ENCODE results near the gene C1QTNF6. TPM values are rescaled to one million over a fixed set of nuclear protein-coding genes. Genes with fewer than 3 reads are reported as not detected.

Gene C1QTNF6
- total and polyA plus RNA-seq, 3 donors from 2014 or later = 12.6 to 15.0 (median 14.8) TPM

DNA sequence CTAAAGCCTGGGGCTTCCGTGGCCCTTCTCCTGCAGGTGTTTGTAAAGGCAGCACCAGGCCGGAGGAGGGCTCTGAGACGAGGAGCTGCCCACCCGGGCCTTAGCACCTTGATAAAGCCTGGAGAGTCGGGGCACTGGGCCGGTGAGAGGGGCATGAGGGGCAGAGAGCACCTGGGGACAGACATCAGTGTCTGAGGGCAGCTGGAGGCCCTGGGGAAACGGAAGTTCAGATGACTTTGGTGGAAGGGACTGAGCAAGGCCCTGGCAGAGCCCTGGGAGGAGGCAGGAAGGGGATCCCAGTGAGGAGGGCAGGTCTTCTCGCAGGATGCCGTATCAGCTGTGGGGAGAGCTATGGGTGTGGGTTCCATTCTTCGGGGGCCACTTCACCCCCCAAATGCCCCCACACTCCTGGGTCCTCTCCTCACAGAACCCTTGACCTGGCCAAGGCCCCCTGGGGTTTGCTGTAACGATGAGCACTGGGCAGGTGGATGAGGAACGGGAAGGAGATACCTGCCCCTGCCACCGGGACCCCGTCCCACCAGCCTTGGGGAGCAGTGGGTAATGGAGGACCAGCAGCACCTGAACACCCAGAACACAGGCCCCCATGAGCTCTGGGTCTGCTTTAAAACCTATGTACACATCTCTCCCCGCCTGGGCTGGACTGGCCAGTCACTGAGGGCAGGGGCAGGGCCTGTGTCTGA lies 7.4 kb downstream of the C1QTNF6 start:
- H3K4me3 ChIP-seq = no peak overlapping the region
- TF ChIP-seq, protein P1, sequence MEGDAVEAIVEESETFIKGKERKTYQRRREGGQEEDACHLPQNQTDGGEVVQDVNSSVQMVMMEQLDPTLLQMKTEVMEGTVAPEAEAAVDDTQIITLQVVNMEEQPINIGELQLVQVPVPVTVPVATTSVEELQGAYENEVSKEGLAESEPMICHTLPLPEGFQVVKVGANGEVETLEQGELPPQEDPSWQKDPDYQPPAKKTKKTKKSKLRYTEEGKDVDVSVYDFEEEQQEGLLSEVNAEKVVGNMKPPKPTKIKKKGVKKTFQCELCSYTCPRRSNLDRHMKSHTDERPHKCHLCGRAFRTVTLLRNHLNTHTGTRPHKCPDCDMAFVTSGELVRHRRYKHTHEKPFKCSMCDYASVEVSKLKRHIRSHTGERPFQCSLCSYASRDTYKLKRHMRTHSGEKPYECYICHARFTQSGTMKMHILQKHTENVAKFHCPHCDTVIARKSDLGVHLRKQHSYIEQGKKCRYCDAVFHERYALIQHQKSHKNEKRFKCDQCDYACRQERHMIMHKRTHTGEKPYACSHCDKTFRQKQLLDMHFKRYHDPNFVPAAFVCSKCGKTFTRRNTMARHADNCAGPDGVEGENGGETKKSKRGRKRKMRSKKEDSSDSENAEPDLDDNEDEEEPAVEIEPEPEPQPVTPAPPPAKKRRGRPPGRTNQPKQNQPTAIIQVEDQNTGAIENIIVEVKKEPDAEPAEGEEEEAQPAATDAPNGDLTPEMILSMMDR (IDR thresholded peaks at IDR 0.05) = no peak
- no peak for TF ChIP-seq POLR2A (IDR thresholded peaks at IDR 0.05)
- no peaks in the 10 kb centered on the region for H3K9me3 ChIP-seq
- H3K36me3 ChIP-seq (ENCODE audit: low read depth, missing control alignments) = no peaks in the 10 kb centered on the region
- intact Hi-C loops (cut with DNase I; ENCODE audit: low total_unique reads) = no loop called here
- 82 to 93% methylated on average over 6 to 15 of the region's 15 CpGs for WGBS, 2 donors
- H3K27ac ChIP-seq = no peak overlapping the region
- H3K4me1 ChIP-seq = peaks cover 30% of the 10 kb centered on the region
- DNase-seq = no peak
- no peaks in the 10 kb centered on the region for H3K27me3 ChIP-seq

DNA sequence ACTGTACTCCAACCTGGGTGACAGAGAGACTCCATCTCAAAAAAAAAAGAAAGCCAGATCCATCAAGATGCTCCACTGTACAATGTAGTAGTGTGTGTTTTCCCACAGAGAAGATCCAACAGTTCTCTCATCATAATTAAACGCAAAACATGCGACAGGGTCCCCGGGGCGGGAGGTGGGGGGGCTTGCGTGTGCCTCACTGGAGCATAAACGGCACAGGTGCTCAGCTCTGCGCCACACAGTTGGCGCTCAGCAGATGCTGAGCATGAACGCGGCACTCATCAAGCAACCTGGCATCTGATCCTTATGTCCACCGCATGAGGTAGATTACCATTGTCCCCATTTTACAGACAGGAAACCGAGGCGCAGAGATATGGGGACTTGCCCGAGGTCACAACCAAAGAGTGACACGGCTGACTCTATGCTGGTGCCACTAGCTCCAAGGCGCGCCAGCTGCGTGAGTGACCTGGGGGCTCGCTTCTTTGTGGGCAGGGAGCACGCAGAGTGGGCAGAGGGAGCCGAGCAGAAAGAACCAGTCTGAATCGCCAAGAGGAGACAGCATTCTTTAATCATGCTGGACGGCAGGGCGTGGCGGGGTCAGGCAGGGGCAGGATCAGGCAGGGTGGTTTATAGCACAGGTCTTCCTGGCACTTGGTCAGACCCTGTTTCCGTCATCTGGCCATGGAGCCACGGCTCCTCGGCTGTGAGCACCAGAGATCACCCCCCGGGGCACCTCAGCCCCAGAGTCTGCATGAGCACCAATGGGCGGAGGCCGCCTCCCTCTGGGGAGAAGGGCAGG lies 8.2 kb downstream of the C1QTNF6 start:
- Histone ChIP-seq H3K4me1 (peaks cover 30% of the 10 kb centered on the region), H3K4me3 (no peak overlapping the region), H3K36me3 (ENCODE audit: low read depth, missing control alignments) (no peaks in the 10 kb centered on the region), H3K9me3 (no peaks in the 10 kb centered on the region), H3K27me3 (no peaks in the 10 kb centered on the region), H3K27ac (no peak overlapping the region)
- TF ChIP-seq, protein P1 (IDR thresholded peaks at IDR 0.05) = no peak
- TF ChIP-seq POLR2A (IDR thresholded peaks at IDR 0.05) = no peak
- intact Hi-C loops (cut with DNase I; ENCODE audit: low total_unique reads) = no loop called here
- no peak for DNase-seq
- WGBS, 2 donors = 93 to 94% methylated on average over 25 to 31 of the region's 31 CpGs

DNA sequence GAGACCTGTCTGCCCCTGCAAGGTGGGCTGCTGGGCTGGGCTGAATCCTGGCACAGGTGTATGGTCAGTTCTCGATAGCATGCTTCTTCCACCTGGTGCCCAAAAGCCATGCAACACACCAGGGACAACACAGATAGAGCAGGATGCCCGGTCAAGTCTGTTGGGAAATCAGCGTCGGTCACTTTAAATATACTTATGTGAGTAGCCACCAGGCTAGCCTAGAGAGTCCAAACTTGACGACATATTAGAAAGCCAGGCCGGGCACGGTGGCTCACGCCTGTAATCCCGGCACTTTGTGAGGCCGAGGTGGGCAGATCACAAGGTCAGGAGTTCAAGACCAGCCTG lies 8.9 kb downstream of the C1QTNF6 start:
- no peak for DNase-seq
- no peaks in the 10 kb centered on the region for H3K27me3 ChIP-seq
- H3K4me1 ChIP-seq = peaks cover 30% of the 10 kb centered on the region
- no peaks in the 10 kb centered on the region for H3K9me3 ChIP-seq
- TF ChIP-seq POLR2A (IDR thresholded peaks at IDR 0.05) = no peak
- TF ChIP-seq, protein P1 (IDR thresholded peaks at IDR 0.05) = no peak
- H3K4me3 ChIP-seq = no peak overlapping the region
- WGBS, 2 donors = 83 to 89% methylated on average over 9 to 10 of the region's 10 CpGs
- peak overlapping the region in 1 of 2 donors; percentile 64 for H3K27ac ChIP-seq
- intact Hi-C loops (cut with DNase I; ENCODE audit: low total_unique reads) = no loop called here
- no peaks in the 10 kb centered on the region for H3K36me3 ChIP-seq (ENCODE audit: low read depth, missing control alignments)

DNA sequence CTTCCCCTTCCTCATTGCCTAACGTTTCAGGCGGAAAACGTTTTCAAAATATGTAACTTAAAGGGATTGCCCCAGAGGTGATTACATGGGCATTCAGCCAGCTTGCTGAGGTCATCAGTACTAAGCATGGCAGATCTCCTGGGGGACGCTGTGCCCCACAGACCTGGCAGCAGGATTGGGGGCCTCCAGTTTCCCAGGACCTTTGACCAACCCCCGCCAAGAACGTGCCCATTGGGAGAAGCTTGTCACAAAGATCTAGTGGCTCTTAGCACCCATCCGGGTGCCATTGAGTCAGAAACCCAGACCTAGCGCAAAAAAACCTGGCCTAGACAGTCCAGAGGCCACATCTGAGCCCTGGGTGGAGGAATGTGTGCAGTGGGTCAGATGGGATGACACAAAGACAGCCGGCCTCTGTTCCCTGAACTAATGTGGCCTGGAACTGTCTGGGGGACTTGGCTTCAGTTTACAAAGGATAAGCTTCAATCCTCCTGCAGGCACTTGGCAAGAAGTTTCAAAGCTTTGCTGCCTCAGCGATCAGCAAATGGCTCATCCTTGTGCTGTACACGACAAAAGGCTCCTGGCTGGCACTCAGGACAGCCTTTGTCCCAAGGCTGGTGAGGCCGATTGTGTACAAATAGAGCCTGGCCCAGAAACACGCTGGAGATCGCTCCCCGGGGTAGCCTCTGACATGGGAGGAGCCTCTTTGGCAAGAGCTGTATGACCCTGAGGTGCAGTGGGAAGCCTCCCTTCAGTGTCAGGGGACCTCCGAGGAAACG lies 9.5 kb downstream of the C1QTNF6 start:
- no peaks in the 10 kb centered on the region for H3K27me3 ChIP-seq
- H3K36me3 ChIP-seq (ENCODE audit: low read depth, missing control alignments) = no peaks in the 10 kb centered on the region
- TF ChIP-seq, protein P1 (IDR thresholded peaks at IDR 0.05) = no peak
- TF ChIP-seq POLR2A (IDR thresholded peaks at IDR 0.05) = no peak

More for the DNA sequence above, 9.5 kb downstream of the C1QTNF6 start:
- Histone ChIP-seq H3K27ac (peak overlapping the region in 1 of 2 donors; percentile 64), H3K4me1 (peaks cover 30% of the 10 kb centered on the region), H3K4me3 (no peak overlapping the region), H3K9me3 (no peaks in the 10 kb centered on the region)
- intact Hi-C loops (cut with DNase I; ENCODE audit: low total_unique reads) = no loop called here
- peak; percentile 64 for DNase-seq
- 44 to 46% methylated on average over 3 to 17 of the region's 17 CpGs for WGBS, 2 donors

Measured in testis (tissue), 3 donors.